Erythroblast (primary cell): Measurements from ENCODE around the gene PARP4.
"Not testable (repeated sequence)": the region's sequence is repeated elsewhere in the genome, so short reads cannot be mapped to it uniquely, and the experiment has no call there.

Source experiments
- GATA1 ChIP-seq: IDR thresholded peaks from 2 replicates; pipeline ENCODE4 v1.6.1; 2011; ENCODE audit warnings: low read depth, mild to moderate bottlenecking, control low read depth, low read length, moderate library complexity
- POLR2A ChIP-seq: IDR thresholded peaks from 2 replicates; pipeline ENCODE4 v1.6.1; 2011; ENCODE audit warnings: mild to moderate bottlenecking, low read length

- TF ChIP-seq POLR2A, GATA1: not testable (repeated sequence)
Observed at GRCh38 chr13:24388743-24389142, 123.8 kb downstream of the PARP4 start.
